NCI-H226 (cell line): ENCODE results near the gene HTD2.
"Not testable (repeated sequence)": the region's sequence is repeated elsewhere in the genome, so short reads cannot be mapped to it uniquely, and the experiment has no call there.

Source experiments
- DNase-seq: peaks from one replicate; pipeline ENCODE4 v3.0.0-alpha.2; 2015

HTD2 gene

DNA sequence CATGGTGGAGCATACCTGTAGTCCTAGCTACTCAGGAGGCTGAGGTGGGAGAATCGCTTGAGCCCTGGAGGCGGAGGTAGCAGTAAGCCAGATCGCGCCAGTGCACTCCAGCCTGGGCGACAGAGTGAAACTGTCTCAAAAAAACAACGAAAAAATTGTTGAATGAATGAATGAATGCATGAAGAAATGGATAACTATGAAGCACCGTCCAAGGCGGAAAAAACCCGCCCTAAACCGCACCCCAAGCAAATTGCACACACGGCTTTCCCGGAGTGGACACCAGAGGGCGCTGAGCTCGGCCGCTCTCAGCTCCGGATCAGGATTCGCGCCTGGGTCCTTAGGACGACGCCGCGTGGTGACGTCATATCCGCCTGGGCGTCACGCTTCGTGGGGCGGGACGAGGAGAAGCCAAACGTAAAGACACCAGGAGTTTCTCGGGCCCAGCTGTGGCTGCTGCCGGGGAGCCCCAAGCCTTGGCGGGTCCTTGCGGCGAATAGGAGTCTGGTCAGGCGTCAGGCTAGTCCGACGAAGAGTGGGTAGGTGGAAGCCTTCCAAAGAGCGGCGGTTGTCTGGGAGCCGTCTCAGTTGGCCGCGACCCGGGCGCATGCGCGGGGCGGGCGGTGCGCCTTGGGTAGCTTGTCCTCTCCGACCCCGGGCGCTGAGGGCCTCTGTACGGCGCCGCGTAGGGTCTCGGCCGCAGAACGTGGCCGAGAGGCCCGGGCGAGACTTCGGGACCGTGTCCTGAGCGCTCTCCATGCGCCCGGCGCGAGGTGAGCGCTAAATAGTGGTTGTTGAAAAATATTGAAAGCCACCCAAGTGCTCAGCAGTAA lies at the start of gene HTD2, which contains the start of gene RPP14:
Gene HTD2, plus strand, starts transcription at position 639 of the 830 bp plus-strand sequence. CDS start 11,094 bp downstream, outside the sequence.
Gene RPP14, plus strand, starts transcription at position 364 of the 830 bp plus-strand sequence. CDS start 4,085 bp downstream, outside the sequence.
- peak; percentile 94 for DNase-seq

DNA sequence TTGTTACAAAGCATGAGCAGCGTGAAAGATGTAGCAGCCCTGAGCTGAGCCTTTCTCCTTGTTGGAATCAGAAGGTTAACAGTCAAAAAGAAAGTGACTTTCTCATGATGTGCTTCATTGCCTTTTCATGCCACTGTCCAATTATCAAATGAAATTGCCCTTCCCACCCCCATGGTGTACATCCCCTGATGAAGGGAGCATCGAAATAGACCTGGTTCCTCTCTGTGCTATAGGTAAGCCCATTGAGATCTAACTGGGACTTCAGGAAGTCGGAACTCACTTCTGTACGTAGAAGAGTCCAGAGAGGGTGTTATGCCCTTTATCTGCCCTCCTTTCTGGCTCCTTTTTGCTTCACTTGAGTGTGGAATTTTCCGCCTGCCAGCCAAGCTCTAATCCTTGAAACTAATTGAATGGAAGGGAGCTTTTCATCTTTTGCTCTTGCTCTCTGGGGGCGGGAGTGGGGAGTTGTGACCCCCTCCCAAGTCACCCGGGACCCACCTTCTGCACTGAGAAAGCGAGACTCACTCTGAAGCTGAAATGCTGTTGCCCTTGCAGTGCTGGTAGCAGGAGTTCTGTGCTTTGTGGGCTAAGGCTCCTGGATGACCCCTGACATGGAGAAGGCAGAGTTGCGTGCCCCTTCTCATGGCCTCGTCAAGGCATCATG lies 47.8 kb upstream of the HTD2 start:
- DNase-seq: no peak

DNA sequence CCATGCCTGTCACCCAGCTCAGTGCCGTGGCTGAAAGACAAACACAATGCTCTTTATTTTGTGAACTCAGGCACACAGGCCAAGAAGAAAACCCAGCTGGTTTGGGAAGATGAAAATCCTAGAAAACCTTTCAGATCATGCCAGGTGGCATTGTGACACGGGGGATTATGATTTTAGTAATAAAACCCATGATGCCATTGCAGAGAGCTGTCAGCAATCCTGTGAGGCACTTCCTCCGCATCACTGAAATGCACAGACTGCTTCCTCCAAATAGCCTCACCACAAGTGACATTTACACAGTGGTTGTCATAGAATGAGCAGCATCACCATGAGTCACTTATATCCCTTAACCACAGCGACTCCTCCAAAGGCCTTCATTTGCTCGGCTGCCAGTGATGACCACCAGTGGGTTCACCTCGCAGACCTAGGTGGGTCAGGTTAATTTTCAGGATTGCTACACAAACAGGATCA lies 46.0 kb upstream of the HTD2 start:
- DNase-seq: peak; percentile 18

DNA sequence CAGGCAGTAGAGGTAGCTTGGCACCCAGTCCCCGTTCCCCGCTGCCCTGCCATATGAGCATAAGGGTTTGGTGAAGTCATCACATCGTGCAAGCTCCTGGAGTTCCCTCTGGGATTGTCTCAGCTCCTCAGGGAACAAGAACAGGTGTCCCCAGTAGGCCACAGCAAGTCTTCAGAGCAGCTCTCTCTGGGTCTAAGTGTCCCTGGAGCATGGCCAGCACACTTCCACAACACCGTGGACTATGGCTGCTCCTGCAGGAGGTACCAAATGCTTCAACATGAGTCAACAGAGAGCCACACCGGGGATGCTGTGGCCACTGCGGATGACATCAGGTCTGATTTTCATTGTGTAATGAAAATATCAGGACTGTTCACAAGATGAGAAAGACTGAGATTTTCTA lies 45.6 kb upstream of the HTD2 start:
- no peak for DNase-seq

DNA sequence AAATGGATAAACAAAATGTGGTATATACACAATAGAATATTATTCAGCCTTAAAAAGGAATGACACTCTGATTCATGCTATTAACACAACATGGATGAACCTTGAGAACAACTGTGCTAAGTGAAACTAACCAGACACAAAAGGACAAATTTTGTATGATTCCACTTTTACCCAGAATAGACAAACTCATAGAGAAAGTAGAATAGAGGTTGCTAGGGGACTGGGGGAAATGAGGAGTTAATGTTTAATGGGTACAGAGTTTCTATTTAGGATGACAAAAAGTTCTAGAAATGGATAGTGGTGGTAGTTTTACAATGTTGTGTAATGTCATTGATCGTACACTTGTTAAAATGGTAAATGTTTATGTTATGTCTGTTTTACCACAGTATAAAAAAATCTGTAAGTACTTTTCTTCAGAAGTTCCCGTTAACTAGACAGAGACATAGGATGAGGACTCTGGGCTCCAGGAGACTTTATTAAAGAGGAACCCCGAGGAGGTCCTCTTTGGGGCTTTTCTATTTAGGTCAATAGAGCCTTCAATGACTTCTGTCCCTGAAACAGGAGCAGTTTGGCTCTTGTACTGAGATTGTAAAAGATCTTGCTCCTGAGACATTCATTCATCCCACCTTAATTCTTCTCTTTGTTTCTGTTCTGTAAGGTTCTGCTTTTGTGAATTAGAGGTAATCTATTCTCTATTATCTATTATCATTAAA lies 44.2 kb upstream of the HTD2 start:
- no peak for DNase-seq

DNA sequence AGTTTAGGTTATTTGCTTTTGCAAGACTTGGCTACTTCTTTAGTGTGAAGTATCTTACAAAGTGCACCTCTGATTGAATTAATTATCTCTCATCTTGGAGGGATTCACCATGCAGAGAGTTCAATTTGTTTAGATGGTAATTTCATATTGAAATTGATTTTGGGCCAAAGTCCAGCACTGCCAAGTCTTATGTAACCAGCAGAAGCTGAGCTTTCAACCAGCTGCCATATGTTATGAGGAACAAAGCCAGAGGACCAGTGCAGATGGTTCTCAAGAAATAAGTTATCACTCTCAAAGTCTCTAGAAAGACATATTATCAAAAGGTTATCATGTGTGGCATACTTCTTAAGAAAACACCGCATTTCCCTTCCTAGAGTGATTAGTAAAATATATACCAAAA lies 39.7 kb upstream of the HTD2 start:
- no peak for DNase-seq

DNA sequence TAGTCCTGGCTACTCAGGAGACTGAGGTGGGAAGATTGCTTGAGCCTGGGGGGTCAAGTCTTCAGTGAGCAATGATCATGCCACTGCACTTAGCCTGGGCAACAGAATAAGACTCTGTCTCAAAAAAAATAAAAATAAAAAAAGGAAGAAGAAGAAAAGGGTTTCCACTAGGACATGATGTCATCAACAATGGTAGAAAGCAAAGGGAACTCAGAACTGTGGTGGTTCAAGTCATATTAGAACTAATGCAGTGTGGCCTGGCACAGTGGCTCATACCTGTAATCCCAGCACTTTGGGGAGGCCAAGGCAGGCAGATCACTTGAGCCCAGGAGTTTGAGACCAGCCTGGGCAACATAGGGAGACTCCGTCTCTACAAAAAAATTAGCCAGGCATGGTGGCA lies 38.8 kb upstream of the HTD2 start:
- DNase-seq: not testable (repeated sequence)

DNA sequence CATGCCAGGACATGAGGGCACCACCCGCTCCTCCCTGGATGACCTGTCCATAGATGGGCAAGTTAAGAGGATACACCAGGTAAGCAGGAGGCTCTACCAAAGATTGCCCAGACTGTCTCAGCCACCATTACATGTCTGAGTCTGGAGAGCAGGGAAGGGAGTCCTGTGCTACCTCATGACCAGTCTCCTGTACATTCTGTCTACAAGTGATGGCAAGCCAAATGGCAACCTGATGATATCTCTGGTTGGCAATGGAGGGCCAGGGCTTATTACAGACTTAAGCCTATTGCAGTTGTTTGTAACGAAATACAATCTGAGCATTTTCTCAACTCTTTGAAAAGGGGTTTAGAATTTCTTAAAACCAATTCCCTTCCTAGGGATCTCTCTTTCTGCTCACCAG lies 37.0 kb upstream of the HTD2 start:
- no peak for DNase-seq

DNA sequence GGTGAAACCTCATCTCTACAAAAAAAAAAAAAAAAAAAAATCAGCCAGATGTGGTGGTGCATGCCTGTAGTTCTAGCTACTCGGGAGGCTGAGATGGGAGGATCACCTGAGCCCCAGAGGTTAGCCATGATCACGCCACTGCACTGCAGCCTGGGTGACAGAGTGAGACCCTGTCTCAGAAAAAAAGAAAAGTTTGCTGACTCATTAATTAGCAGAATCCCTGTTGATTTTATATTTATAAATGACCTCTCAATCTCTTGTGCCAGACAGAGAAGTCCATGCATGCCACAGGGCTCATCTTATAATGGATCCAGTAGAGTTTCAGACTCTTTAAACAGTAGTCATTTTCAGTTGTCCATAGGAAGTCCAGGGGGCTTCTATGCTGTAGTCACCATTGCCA lies 35.8 kb upstream of the HTD2 start:
- DNase-seq: no peak

DNA sequence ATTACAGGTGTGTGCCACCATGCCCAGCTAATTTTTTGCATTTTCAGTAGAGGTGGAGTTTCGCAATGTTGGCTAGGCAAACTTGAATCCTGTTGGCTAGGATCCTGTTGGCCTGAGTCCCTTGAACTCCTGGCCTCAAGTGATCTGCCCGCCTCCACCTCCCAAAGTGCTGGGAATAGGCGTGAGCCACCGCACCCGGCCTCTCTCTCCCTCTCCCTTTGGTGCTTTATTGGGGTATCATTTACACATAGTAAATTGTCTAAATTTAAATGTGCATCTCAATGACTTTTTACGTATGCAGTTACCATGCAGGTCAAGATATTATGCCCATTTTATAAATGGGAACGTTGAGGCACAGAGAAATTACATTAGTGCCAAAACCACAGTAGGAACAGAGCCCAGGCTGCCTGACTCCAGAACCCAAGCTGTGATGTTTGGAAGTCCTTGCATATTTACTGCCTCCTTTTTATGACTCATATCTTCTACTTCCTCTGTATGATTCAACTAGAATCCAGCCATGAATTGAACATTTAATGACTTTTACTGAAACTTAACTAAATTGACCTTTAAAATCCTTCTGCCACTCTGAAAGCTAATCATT lies 34.3 kb upstream of the HTD2 start:
- DNase-seq: peak; percentile 85

DNA sequence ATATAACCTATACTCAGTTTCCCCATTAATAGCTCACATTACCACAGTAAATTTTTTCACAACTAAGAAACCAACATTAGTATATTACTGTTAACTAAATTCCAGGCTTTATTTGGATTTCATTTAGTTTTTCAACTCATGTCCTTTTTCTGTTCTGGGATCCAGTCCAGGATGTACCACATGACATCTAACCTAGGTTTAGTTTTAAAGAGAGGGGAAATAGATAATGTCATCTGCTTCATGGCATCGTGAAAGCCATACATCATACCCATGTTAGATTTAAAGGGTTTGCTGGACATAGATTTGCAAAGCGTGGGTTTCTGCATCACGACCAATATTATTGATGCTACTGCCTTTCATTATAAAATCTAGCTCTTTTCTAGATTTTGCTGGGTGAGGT lies 33.4 kb upstream of the HTD2 start:
- peak; percentile 15 for DNase-seq

DNA sequence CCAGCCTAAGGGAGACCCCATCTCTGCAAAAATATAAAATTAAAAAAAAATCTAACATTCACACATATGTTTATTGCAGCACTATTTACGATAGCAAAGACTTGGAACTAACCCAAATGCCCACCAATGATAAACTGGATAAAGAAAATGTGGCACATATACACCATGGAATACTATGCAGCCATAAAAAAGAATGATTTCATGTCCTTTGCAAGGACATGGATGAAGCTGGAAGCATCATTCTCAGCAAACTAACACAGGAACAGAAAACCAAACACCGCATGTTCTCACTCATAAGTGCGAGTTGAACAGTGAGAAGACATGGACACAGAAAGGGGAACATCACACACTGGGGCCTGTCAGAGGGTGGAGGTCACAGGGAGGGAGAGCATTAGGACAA lies 33.0 kb upstream of the HTD2 start:
- DNase-seq: not testable (repeated sequence)

DNA sequence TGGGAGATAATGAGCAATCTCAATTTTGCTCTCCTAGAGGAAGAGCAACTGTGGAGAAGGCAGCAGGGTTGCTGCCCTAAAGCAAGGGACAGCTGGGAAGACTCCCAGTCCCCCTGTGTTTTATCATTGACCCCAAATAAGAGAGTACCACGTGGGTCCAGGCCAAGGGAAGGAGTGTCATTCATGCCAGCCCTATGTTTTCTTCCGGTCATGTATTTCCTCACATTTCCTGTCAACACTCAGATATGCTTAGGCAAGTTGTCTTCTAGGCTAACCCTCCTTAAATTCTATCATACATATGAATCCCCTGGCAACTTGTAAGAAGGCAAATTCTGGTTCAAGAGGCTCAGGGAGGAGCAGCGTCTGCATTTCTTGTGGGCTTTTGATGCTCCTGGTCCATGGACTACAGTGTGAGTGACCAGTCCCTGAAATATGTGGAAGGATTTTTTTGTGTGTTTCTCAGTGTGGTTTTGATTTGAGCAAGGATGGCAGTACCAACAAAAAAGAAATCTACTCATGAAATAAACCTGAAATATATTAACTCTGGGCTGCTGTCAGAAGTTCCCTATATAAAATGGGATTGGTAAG lies 32.2 kb upstream of the HTD2 start:
- peak; percentile 8 for DNase-seq

DNA sequence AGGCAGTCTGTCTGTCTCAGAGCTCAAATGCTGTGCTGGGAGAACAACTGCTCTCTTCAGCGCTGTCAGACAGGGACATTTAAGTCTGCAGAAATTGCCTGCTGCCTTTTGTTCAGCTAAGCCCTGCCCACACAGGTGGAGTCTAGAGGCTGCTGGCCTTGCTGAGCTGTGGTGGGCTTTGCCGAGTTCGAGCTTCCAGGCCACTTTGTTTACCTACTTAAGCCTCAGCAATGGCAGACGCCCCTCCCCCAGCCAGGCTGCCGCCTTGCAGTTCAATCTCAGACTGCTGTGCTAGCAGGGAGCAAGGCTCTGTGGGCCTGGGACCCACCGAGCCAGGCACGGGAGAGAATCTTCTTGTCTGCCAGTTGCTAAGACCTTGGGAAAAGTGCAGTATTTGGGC lies 25.3 kb upstream of the HTD2 start:
- no peak for DNase-seq

DNA sequence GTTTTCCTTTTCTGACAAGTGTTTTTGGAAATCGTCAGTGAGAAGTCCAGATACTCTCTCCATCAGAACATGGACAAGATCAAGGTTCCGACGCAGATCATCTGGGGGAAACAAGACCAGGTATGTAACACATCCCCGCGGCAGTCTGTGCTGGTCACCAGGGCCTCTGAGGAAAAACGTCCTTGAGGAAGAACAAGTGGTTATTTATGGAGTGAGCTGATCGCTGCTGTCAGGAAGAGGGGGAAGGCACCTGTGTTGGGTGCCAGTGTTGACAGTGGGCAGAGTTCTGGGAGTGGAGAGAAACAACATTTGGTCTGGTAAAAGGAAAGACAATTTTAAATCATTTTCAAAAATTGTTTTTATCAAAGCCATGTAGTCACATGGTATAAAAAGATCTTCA lies 21.0 kb upstream of the HTD2 start:
- no peak for DNase-seq

DNA sequence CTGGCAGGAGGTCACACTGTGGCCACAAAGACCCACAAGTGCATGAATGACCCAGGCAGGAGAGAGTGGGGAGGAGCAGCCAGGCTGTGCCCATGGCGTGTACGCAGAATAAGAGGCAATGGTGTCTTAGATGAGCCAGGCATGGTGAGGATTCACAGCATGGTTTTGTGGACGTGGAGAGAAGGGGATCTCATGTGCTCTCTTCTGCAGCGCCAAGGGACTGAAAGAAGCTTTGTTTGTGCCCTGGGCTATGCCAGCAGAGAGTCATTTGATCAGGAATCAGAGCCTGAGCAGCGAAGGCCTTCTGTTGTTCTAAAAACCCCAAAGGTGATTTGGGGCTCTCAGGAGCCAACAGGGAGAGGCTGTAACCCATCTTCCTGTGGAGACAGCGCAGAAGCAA lies 19.0 kb upstream of the HTD2 start:
- DNase-seq: no peak

DNA sequence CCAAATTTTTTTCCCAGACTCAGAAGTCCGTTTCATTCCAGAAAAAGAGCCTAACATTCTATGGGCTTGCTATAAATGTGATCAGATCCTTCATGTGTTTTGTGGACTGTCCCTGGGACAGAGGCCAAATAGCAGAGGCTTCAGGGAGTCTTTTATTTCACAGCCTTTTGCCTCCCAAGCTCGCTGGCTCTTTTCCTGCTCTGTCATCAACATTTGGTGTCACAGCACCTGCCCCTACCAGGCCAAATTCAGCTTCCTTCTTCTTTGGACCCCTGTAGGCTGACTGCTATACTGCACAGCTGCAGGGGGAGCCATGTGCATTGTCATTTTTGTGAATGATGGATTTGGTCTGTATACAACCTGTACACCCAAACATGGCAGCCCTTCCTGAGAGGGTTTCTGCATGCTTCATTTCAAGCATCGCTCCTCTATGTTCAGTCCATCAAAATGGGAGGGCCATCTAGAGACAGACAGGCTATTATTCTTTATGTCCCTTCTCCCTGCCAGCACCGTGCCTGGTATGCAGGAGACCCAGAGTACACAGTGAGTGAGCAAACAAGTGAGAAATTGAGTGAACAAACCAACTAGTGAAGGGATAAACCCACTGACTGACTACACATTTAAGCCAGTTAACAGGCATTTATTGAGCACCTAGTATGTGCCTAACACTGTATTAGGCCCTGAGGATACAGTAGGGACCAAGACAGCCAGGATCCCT lies 18.1 kb upstream of the HTD2 start:
- no peak for DNase-seq

DNA sequence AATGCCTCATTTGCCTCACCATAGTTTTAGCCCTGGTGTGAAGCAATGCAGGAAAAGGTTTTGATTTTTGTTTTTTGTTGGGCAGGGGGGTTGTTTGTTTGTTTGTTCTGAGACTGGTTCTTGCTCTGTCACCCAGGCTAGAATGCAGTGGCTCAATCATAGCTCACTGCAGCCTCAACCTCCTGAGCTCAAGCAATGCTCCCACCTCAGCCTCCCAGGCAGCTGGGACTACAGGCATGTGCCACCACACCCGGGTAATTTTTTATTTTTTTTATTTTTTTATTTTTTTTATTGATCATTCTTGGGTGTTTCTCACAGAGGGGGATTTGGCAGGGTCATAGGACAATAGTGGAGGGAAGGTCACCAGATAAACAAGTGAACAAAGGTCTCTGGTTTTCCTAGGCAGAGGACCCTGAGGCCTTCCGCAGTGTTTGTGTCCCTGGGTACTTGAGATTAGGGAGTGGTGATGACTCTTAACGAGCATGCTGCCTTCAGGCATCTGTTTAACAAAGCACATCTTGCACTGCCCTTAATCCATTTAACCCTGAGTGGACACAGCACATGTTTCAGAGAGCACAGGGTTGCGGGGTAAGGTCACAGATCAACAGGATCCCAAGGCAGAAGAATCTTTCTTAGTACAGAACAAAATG lies 17.2 kb upstream of the HTD2 start:
- not testable (repeated sequence) for DNase-seq

DNA sequence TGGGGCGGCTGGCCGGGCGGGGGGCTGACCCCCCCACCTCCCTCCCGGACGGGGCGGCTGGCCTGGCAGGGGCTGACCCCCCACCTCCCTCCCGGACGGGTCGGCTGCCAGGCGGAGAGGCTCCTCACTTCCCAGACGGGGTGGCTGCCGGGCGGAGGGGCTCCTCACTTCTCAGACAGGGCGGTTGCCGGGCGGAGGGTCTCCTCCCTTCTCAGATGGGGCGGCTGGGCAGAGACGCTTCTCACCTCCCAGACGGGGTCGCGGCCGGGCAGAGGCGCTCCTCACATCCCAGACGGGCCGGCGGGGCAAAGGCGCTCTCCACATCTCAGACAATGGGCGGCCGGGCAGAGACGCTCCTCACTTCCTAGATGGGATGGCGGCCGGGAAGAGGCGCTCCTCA lies 15.9 kb upstream of the HTD2 start:
- DNase-seq: not testable (repeated sequence)

DNA sequence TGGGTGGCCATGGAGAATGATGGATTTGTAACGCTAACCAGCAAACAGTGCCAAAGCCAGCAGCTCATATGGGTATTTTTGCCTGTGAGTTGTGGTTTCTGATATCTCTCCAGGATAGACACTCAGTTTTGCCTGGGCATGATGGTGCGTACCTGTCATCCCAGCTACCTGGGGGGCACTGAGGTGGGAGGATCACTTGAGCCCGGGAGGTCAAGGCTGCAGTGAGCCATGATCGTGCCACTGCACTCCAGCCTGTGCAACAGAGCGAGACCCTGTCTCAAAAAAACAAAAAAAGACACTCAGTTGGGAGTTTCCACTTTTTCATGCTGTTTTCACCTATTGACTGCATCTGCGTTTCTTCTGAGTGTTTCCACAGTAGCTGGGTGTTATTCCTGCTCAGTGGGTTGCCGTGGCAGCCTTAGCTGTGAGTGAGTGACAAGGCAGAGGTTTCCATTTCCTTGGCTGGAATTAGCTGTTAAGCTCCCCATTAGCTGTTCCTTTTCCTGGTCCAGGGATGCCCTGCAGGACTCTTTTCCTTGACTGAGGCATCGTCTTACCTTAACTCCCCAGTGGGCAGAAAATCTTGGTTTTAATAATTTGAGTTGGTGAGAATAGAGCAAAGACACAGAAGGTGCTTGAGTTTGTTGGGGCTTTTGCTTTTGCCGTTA lies 14.5 kb upstream of the HTD2 start:
- no peak for DNase-seq

DNA sequence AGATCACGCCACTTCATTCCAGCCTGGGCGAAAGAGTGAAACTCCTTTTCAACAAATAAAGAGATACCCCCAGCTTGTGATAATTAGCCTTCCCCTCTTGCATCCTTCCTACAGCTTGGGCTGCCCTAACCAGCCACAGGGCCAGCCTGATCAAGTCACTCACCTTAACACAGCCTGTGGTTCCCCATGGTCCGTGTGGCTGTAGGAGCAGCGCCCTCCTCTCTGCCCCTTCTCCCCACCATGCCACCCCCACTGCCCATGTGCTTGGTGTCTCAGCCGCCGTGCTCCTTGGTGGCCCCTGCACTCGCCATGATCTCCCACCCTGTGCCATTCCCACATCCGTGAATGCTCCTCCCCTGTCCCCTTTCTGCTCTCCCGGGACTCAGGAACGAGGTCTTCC lies 13.5 kb upstream of the HTD2 start:
- DNase-seq: no peak
